ENCODE measurements around the gene TPCN1. TPM values are rescaled to one million over a fixed set of nuclear protein-coding genes. Genes with fewer than 3 reads are reported as not detected.

The TPCN1 gene
- total RNA-seq = 100 to 1,000 TPM in 3 of 4 donors, 10 to 100 TPM in 1; 66.7 to 199 (median 112) TPM

DNA sequence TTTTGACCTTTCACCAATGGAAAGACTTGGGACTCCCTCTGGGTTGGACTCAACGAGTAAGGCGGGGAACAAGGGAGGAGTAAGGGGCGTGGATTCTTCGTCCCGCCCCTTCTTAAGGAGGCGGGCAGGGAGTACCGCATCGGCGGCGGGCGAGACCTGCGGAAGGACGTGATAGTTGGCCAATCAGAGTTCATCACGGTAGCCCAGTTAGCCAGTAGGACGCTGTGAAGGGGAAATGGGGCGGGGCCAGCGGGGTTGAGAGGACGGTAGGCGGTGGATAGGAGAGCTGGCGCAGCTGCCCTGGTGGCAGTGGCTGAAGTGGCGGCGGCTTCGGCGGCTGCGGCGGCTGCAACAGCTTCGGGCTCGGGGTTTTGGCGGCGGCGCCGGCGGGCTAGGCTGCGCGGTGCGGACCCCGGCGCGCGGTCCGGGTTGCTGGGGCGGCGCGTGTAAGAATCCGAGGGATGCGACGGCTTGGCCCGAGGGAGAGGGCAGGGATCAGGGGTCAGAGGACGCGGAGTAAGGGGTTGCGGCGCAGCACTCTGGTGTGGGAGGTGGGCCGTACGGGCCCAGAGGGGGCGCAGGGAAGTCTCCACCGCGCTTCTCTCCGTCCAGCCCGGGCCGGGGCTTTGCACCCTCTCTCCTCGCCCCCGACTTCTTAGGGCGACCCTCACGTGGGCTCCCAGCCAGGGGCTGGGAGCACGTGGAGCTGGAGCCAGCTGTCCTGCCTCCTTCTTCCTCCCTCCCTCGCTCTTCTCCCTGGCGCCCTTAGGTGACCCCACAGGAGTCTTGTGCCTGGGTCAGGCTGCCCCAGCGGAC is at the start of gene TPCN1:
Gene TPCN1, plus strand, starts transcription at position 284 of the 816 bp plus-strand sequence. CDS start 5,389 bp downstream, outside the sequence.
- DNase-seq = peak; percentile 99 to 100 (median 100)
- Histone ChIP-seq H3K36me3 (no peaks in the 10 kb centered on the region), H3K9me3 (no peaks in the 10 kb centered on the region), H3K27ac (peak within 1 kb of the TSS; percentile 91 to 98 (median 96)), H3K4me1 (peaks cover 0 to 16% (median 8%) of the 10 kb centered on the region in 4 donors), H3K4me3 (peak within 1 kb of the TSS; percentile 70 to 97 (median 83)), H3K27me3 (no peaks in the 10 kb centered on the region)
- TF ChIP-seq POLR2A (IDR thresholded peaks at IDR 0.05) = peak; percentile 99
- TF ChIP-seq, protein P1, sequence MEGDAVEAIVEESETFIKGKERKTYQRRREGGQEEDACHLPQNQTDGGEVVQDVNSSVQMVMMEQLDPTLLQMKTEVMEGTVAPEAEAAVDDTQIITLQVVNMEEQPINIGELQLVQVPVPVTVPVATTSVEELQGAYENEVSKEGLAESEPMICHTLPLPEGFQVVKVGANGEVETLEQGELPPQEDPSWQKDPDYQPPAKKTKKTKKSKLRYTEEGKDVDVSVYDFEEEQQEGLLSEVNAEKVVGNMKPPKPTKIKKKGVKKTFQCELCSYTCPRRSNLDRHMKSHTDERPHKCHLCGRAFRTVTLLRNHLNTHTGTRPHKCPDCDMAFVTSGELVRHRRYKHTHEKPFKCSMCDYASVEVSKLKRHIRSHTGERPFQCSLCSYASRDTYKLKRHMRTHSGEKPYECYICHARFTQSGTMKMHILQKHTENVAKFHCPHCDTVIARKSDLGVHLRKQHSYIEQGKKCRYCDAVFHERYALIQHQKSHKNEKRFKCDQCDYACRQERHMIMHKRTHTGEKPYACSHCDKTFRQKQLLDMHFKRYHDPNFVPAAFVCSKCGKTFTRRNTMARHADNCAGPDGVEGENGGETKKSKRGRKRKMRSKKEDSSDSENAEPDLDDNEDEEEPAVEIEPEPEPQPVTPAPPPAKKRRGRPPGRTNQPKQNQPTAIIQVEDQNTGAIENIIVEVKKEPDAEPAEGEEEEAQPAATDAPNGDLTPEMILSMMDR (IDR thresholded peaks at IDR 0.05) = peak in 3 of 6 experiments; percentile 6 to 35 (median 22)

DNA sequence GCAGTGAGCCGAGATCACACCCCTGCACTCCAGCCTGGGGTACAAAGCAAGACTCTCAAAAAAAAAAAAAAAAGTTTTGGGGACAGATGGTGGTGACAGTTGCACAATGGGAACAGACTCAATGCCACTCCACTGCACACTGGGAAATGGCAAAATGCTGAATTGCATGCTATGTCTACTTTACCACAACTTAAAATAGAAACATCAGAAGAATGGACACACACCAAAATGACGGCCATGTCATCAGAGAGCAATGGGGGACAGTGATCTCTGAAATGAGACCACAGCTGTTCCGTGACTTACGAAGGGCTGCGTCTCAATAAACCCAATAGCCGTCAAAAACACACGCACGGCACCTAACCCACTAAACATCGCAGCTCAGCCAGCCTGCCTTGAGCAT is 49.7 kb upstream of the TPCN1 start:
- DNase-seq = no peak
- TF ChIP-seq, protein P1 (IDR thresholded peaks at IDR 0.05) = no peak
- no peak for TF ChIP-seq POLR2A (IDR thresholded peaks at IDR 0.05)
- no peaks in the 10 kb centered on the region for H3K9me3 ChIP-seq
- H3K27ac ChIP-seq = no peak overlapping the region
- peaks cover 0 to 100% (median 0%) of the 10 kb centered on the region in 3 donors for H3K36me3 ChIP-seq
- no peaks in the 10 kb centered on the region for H3K27me3 ChIP-seq
- H3K4me3 ChIP-seq = no peak overlapping the region
- no peaks in the 10 kb centered on the region for H3K4me1 ChIP-seq

DNA sequence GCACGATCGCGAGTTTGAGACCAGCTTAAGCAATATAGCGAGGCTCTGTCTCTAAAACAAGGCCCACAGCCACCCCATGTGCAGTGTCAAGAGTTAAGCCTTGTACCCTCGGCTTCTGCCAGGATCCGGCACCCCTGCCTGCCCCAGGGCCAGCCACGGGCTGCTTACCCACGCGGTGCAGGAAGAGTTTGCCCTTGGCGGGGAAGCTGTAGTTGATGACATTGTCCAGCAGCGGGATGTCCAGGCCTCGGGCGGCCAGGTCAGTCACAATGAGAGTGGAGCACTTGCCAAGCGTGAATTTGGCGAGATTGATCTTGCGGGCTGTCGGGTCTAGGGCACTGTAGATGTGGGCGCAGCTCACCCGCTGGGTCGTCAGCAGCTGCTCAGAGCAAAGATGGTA is 49.1 kb upstream of the TPCN1 start:
- TF ChIP-seq, protein P1 (IDR thresholded peaks at IDR 0.05) = no peak
- no peak for TF ChIP-seq POLR2A (IDR thresholded peaks at IDR 0.05)
- Histone ChIP-seq H3K27ac (no peak overlapping the region), H3K27me3 (no peaks in the 10 kb centered on the region), H3K36me3 (peaks cover 0 to 100% (median 0%) of the 10 kb centered on the region in 3 donors), H3K4me1 (no peaks in the 10 kb centered on the region), H3K4me3 (no peak overlapping the region), H3K9me3 (no peaks in the 10 kb centered on the region)
- no peak for DNase-seq

DNA sequence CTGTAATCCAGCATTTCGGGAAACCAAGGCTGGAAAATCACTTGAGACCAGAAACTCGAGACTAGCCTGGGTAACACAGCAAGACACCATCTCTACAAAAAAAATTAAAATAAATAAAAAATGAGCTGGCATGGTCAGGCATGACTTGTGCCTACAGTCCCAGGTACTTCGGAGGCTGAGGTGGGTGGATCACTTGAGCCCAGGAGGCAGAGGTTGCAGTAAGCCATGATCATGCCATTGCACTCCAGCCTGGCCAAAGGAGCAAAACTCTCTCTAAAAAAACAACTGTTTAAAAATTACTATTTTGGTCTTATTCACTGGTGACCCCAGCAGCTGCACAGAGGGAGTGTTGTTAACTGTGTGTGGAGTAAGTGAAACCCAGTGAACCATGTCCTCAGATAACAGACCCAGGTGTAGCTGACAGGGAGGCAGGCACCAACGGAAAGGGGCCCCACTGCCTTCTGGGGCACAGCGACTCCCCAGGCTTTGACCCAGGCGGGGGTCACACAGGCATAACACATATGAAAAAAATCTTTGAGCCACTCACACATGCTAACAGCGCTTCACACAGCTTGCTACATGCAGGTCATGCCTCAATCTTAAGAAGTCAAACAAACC is 48.1 kb upstream of the TPCN1 start:
- no peak for TF ChIP-seq POLR2A (IDR thresholded peaks at IDR 0.05)
- TF ChIP-seq, protein P1 (IDR thresholded peaks at IDR 0.05) = no peak
- no peak for DNase-seq
- Histone ChIP-seq H3K4me3 (no peak overlapping the region), H3K9me3 (no peaks in the 10 kb centered on the region), H3K36me3 (peaks cover 0 to 100% (median 0%) of the 10 kb centered on the region in 3 donors), H3K27me3 (no peaks in the 10 kb centered on the region), H3K4me1 (no peaks in the 10 kb centered on the region), H3K27ac (peak overlapping the region in 1 of 4 donors; percentile 0)

DNA sequence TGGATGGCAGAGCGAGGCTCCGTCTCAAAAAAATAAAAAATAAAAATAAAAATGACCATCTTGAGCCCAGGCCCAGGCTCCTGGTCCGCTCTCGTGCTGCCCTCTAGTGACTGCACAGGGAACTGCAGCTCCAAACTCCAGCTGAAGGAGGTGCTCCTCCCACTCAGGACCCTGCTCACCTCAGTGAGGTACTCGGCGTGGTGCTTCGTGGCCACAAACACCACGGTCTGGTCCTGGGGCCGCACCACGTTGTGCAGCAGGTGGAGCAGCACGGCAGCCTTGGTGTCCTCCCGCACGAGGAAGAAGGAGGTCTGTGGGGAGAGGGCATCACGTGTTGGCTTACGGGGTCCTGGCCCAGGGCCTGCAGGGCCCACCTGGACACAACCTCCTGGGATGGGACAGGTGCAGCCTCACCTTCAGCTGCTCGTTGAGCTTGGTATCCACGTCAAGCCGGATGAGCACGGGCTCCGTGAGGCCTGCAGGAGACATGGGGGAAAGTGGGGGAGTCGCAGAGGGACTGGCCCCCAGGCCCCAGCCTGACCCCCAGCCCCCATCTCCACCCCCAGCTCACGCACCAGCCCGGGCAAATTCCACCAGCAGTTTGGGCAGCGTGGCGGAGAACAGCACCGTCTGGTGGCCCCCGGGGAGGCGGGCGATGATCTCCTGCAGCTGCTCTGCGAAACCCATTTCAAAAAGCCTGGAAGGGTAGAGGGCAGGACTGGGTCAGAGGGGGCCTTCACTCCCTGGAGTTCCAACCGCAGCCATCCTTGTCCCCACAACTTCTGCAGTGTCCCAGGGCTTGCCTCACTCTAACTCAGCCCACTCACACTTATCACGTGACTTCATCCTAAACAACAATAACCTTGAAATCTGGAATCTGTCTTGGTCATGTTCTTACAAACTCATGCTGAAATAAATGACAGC is 46.5 kb upstream of the TPCN1 start:
- Histone ChIP-seq H3K4me1 (no peaks in the 10 kb centered on the region), H3K27me3 (no peaks in the 10 kb centered on the region), H3K36me3 (peaks cover 0 to 100% (median 0%) of the 10 kb centered on the region in 3 donors), H3K4me3 (no peak overlapping the region), H3K9me3 (no peaks in the 10 kb centered on the region), H3K27ac (no peak overlapping the region)
- DNase-seq = peak; percentile 80 to 91 (median 80)
- TF ChIP-seq POLR2A (IDR thresholded peaks at IDR 0.05) = no peak
- TF ChIP-seq, protein P1 (IDR thresholded peaks at IDR 0.05) = peak; percentile 79 to 99 (median 86)

Data from Peyer's patch (tissue), 4 donors.